Esophagus squamous epithelium (tissue), 5 donors: Measurements from ENCODE around the gene LMF1. TPM values are rescaled to one million over a fixed set of nuclear protein-coding genes. Genes with fewer than 3 reads are reported as not detected.

Experiments used
- DNase-seq: peaks from one replicate; lab custom pipeline; 2025; lab: John Stamatoyannopoulos, UW
- H3K27ac ChIP-seq, 4 donors: fragments of 200-600 bp; sonication (generic); one replicate each; pipeline ENCODE4 v1.5.1; 2016 to 2019; ENCODE audit warnings: mild to moderate bottlenecking in 1 of 4
- H3K27me3 ChIP-seq, 4 donors: fragments of 200-600 bp; sonication (generic); 1 replicate in 3 of 4; 2 replicates in 1 of 4; pipeline versions ENCODE4 v1.5.1 to v1.6.0; 2017 to 2021; ENCODE audit warnings: antibody characterized with exemption in 1 of 4
- H3K36me3 ChIP-seq, 3 donors: fragments of 200-600 bp; sonication (generic); one replicate each; pipeline ENCODE4 v1.5.1; 2016 to 2019
- H3K4me1 ChIP-seq, 3 donors: fragments of 200-600 bp; sonication (generic); one replicate each; pipeline ENCODE4 v1.5.1; 2017 to 2019
- H3K4me3 ChIP-seq, 4 donors: fragments of 200-600 bp; sonication (generic); 1 replicate in 3 of 4; 2 replicates in 1 of 4; pipeline ENCODE4 v1.5.1; 2016 to 2019; ENCODE audit warnings: mild to moderate bottlenecking in 2 of 4, moderate library complexity in 1 of 4
- H3K9me3 ChIP-seq, 3 donors: fragments of 200-600 bp; sonication (generic); one replicate each; pipeline ENCODE4 v1.5.1; 2016 to 2019
- POLR2A ChIP-seq, 4 donors: fragments of 450-650 bp; IDR thresholded peaks; one replicate each; pipeline ENCODE4 v1.6.1; 2017; ENCODE audit warnings: antibody characterized with exemption in 4 of 4, mild to moderate bottlenecking in 4 of 4, moderate library complexity in 3 of 4
- WGBS, 2 donors: methylation state at CpG; one replicate each; pipeline ENCODE4 v1.1.5; 2018; 5-methylcytosine and 5-hydroxymethylcytosine counted together
- intact Hi-C: fragments of 100-400 bp; cut with DNase I; formaldehyde crosslinking; loops from one replicate; pipeline ENCODE4 v1.15.0; 2022
- total RNA-seq, 4 donors: library from RNA; depleted of rRNA; stranded (reverse); fragments of >200 nt; gene quantifications; one replicate each; pipeline ENCODE4 v1.1.0, GENCODE V29; 2016
- TF ChIP-seq, protein P1 (sequence below), 6 experiments: fragments of 450-650 bp in 4 of 6; fragments of 200-600 bp in 2 of 6; sonication (generic) in 2 of 6; IDR thresholded peaks; one replicate each; pipeline ENCODE4 v1.5.1; 2016 to 2019; ENCODE audit warnings: antibody characterized with exemption in 6 of 6, mild to moderate bottlenecking in 4 of 6, moderate library complexity in 4 of 6
- donor health status: DM: yes; HTN: yes; CAD: no.

LMF1 gene
- total RNA-seq, 4 donors from 2014 or later, result 13.3 to 34.4 (median 23.8) TPM

GRCh38 chr16:968620-969019, 2.2 kb downstream of the LMF1 start:
- 85 to 87% methylated on average over 8 of the region's 8 CpGs for WGBS, 2 donors
- Histone ChIP-seq H3K9me3 (no peaks in the 10 kb centered on the region), H3K36me3 (peaks cover 0 to 34% (median 0%) of the 10 kb centered on the region in 3 donors), H3K27ac (no peak overlapping the region), H3K4me3 (no peak overlapping the region), H3K27me3 (no peaks in the 10 kb centered on the region), H3K4me1 (peaks cover 9 to 27% (median 15%) of the 10 kb centered on the region in 3 donors)
- no peak for DNase-seq
- TF ChIP-seq, protein P1, sequence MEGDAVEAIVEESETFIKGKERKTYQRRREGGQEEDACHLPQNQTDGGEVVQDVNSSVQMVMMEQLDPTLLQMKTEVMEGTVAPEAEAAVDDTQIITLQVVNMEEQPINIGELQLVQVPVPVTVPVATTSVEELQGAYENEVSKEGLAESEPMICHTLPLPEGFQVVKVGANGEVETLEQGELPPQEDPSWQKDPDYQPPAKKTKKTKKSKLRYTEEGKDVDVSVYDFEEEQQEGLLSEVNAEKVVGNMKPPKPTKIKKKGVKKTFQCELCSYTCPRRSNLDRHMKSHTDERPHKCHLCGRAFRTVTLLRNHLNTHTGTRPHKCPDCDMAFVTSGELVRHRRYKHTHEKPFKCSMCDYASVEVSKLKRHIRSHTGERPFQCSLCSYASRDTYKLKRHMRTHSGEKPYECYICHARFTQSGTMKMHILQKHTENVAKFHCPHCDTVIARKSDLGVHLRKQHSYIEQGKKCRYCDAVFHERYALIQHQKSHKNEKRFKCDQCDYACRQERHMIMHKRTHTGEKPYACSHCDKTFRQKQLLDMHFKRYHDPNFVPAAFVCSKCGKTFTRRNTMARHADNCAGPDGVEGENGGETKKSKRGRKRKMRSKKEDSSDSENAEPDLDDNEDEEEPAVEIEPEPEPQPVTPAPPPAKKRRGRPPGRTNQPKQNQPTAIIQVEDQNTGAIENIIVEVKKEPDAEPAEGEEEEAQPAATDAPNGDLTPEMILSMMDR (IDR thresholded peaks at IDR 0.05), result no peak
- no peak for TF ChIP-seq POLR2A (IDR thresholded peaks at IDR 0.05)
- intact Hi-C loops, result no loop called here

GRCh38 chr16:967546-968295, 3.1 kb downstream of the LMF1 start:
- TF ChIP-seq, protein P1 (IDR thresholded peaks at IDR 0.05), result no peak
- TF ChIP-seq POLR2A (IDR thresholded peaks at IDR 0.05), result no peak
- Histone ChIP-seq H3K36me3 (peaks cover 0 to 34% (median 0%) of the 10 kb centered on the region in 3 donors), H3K27ac (no peak overlapping the region), H3K4me3 (no peak overlapping the region), H3K27me3 (no peaks in the 10 kb centered on the region), H3K4me1 (peaks cover 9 to 27% (median 15%) of the 10 kb centered on the region in 3 donors), H3K9me3 (no peaks in the 10 kb centered on the region)
- intact Hi-C loops, result no loop called here
- no peak for DNase-seq
- 83 to 93% methylated on average over 11 to 16 of the region's 41 CpGs for WGBS, 2 donors

DNA sequence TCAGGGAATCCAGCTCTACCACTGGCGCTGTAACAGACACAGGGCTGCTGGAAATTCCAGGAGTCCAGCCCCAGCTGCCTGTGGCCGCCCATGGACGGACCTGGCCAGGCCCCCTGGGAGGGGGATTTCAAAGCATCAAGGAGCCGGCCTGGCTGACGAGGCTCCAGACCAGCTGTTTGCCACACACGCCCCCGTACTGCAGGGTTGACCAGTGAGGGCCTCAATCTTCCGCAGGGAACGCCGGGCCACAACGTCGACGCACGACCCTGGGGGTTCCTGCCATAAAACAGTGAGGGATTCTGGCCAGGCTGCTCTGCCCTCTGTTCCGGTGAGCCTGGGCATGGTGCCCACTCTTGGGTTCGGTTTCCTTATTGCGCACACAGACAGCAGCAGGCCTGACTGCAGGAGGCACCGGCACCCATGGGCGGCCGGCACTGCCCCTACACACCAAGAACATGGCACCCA, 3.7 kb downstream of the LMF1 start:
- Histone ChIP-seq H3K27me3 (no peaks in the 10 kb centered on the region), H3K36me3 (peaks cover 0 to 34% (median 0%) of the 10 kb centered on the region in 3 donors), H3K4me1 (peaks cover 9 to 27% (median 15%) of the 10 kb centered on the region in 3 donors), H3K27ac (no peak overlapping the region), H3K4me3 (no peak overlapping the region), H3K9me3 (no peaks in the 10 kb centered on the region)
- intact Hi-C loops, result no loop called here
- DNase-seq, result no peak
- TF ChIP-seq, protein P1 (IDR thresholded peaks at IDR 0.05), result no peak
- no peak for TF ChIP-seq POLR2A (IDR thresholded peaks at IDR 0.05)
- WGBS, 2 donors, result 100% methylated on average over 3 of the region's 20 CpGs; no CpG with 5 or more reads in 1 of the 2 donors

GRCh38 chr16:966505-966904, 4.3 kb downstream of the LMF1 start:
- no peak for DNase-seq
- Histone ChIP-seq H3K9me3 (no peaks in the 10 kb centered on the region), H3K4me1 (peaks cover 9 to 27% (median 15%) of the 10 kb centered on the region in 3 donors), H3K27ac (no peak overlapping the region), H3K36me3 (peaks cover 0 to 34% (median 0%) of the 10 kb centered on the region in 3 donors), H3K27me3 (no peaks in the 10 kb centered on the region), H3K4me3 (no peak overlapping the region)
- intact Hi-C loops, result no loop called here
- WGBS, 2 donors, result 94 to 98% methylated on average over 7 to 8 of the region's 10 CpGs
- TF ChIP-seq, protein P1 (IDR thresholded peaks at IDR 0.05), result no peak
- no peak for TF ChIP-seq POLR2A (IDR thresholded peaks at IDR 0.05)

DNA sequence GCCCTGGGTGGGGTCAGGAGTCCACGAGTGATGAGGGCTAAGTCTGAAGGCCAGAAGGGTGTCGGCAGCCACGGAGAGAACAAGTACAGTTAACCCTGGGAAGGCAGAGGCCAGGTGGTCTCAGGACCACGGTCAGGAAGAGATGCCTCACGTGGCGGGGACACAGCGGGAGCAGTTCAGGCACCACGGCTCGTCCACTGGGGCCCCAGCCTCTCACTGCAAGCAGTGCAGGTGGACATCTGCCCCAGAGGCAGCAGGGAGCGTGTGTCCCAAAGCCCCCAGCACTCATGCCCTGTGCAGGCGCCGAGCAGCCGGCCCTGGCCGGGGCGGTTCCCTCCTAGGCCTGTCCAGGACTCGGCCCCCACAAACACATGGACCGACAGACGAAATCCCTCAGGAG, 4.7 kb downstream of the LMF1 start:
- H3K9me3 ChIP-seq, result no peaks in the 10 kb centered on the region
- no peak for DNase-seq
- H3K36me3 ChIP-seq, result peaks cover 0 to 34% (median 0%) of the 10 kb centered on the region in 3 donors
- H3K4me1 ChIP-seq, result peaks cover 9 to 22% (median 12%) of the 10 kb centered on the region in 3 donors
- H3K4me3 ChIP-seq, result no peak overlapping the region
- no peak overlapping the region for H3K27ac ChIP-seq
- 93% methylated on average over 4 to 18 of the region's 18 CpGs for WGBS, 2 donors
- no peak for TF ChIP-seq POLR2A (IDR thresholded peaks at IDR 0.05)
- TF ChIP-seq, protein P1 (IDR thresholded peaks at IDR 0.05), result no peak
- no peaks in the 10 kb centered on the region for H3K27me3 ChIP-seq
- intact Hi-C loops, result no loop called here
